Gastrocnemius medialis (tissue), 4 donors: ENCODE measurements around the gene ENTHD1.

Source experiments
- POLR2A ChIP-seq, 2 donors: fragments of 450-650 bp; IDR thresholded peaks; one replicate each; pipeline ENCODE4 v1.6.1; 2017; ENCODE audit warnings: antibody characterized with exemption in 2 of 2, mild to moderate bottlenecking in 2 of 2, moderate library complexity in 2 of 2
- TF ChIP-seq, protein P1 (sequence below), 5 experiments: fragments of 450-650 bp in 3 of 5; fragments of 200-600 bp in 2 of 5; sonication (generic) in 2 of 5; IDR thresholded peaks in 4 of 5; conservative IDR thresholded peaks in 1 of 5; 1 replicate in 4 of 5; 2 replicates in 1 of 5; pipeline ENCODE4 v1.5.1; 2016 to 2019; ENCODE audit warnings: antibody characterized with exemption in 5 of 5, mild to moderate bottlenecking in 3 of 5, moderate library complexity in 3 of 5

DNA sequence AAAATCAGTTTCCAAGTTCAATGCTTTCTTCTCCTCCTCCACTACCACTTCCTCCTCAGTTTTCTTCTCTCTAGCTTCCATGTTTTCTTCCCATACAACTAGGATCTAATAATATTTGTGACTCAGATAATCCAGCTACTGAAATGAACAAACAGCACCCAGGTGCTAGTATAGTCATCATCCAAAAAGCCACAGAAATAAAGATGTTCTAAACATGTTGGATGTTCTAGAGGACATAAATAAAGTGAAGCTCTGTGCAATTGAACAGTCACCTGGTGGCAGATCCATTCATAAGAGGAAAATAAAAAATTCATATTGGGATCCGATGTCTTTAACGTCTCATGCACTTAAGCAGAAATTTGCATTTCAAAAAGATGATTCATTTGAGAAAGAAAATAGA is 142.8 kb downstream of the ENTHD1 start:
- TF ChIP-seq, protein P1, sequence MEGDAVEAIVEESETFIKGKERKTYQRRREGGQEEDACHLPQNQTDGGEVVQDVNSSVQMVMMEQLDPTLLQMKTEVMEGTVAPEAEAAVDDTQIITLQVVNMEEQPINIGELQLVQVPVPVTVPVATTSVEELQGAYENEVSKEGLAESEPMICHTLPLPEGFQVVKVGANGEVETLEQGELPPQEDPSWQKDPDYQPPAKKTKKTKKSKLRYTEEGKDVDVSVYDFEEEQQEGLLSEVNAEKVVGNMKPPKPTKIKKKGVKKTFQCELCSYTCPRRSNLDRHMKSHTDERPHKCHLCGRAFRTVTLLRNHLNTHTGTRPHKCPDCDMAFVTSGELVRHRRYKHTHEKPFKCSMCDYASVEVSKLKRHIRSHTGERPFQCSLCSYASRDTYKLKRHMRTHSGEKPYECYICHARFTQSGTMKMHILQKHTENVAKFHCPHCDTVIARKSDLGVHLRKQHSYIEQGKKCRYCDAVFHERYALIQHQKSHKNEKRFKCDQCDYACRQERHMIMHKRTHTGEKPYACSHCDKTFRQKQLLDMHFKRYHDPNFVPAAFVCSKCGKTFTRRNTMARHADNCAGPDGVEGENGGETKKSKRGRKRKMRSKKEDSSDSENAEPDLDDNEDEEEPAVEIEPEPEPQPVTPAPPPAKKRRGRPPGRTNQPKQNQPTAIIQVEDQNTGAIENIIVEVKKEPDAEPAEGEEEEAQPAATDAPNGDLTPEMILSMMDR (IDR thresholded peaks at IDR 0.05 in 4 of 5, conservative IDR thresholded peaks at IDR 0.05 in 1 of 5) = no peak
- no peak for TF ChIP-seq POLR2A (IDR thresholded peaks at IDR 0.05)
